ENCODE data around the gene C15orf39.

The C15orf39 gene

DNA sequence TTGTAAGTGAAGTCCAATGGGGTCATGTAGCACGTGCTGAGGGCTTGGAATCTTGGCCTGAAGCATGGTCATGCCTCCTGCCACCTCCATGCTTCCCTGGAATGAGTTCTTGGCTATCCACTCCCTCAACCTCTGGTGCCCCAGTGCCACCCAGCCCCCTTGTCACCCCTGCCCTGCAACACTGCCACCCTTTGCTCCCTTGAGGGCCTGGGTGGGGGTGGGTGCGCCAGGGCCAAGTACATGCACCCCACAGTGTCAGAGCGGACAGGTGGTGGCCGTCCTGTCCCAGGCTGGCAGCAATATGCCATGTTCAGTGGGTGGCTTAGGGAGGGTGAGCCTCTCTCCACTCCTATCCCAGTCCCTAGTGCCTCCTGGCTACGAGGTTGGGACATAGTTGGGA is 27.6 kb upstream of the C15orf39 start:
- DNase-seq, result no peak

DNA sequence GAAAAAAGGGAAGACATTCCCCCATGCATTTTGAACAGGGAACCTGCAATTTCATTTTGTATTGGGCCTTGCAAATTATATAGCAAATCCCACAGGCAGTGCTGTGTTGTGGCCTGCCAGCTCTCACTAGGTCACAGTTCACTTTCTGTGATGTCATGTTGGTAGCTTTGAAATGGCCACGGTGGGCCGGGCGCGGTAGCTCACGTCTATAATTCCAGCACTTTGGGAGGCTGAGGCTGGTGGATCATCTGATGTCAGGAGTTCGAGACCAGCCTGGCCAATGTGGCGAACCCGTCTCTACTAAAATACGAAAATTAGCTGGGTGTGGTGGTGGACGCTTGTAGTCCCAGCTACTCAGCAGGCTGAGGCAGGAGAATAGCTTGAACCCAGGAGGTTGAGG is 27.0 kb upstream of the C15orf39 start:
- DNase-seq, result no peak

DNA sequence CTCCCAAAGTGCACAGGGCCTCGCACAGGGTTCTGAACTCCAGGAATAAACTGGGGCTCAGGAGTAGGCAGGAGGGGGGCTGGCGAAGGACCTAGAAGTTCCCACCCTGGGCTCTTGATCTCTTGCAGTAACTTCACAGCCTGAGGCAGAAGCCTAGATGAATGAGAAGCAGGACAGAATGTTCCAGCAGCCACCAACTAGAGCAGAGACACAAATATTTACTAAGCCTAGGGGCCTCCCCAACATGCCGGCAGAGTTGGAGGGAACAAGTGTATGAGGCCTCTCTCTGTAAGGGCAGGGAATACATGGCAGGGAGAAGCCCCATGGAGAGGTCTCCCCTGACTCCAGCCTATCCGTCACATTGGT is 25.3 kb upstream of the C15orf39 start:
- DNase-seq, result no peak

DNA sequence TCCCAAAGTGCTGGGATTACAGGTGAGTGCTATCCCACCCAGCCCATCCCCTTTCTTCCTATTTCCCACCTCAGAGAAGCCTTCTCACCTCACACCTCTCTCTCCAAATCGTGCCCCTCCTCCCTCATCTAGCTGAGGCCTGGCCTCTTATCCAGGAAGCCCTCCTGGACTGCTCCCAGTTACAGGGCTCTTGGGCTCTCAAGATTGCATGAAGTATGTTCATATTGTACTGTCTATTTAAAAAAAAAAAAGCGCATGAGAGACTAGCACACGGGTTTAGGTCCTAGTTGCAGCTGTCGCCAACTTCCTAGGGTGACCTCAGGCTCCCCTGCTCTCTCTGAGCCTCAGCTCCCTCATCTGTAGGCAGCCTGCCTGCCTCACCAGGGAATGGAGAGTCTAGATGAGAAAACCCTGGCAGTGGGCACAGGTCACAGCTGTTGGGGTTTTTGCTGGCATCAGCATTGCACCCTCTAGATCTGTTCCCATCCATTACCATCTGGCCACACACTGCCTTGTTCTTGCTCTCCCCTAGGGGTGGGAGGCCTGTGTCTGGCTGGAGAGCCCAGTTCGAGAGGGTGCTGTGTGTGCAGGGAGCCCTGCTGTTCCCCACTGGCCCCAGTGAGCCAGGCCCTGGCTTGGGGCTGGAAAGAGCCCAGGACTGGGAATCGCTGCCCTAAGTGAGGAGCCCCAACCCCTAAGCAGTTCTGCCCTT is 24.2 kb upstream of the C15orf39 start:
- DNase-seq, result no peak

DNA sequence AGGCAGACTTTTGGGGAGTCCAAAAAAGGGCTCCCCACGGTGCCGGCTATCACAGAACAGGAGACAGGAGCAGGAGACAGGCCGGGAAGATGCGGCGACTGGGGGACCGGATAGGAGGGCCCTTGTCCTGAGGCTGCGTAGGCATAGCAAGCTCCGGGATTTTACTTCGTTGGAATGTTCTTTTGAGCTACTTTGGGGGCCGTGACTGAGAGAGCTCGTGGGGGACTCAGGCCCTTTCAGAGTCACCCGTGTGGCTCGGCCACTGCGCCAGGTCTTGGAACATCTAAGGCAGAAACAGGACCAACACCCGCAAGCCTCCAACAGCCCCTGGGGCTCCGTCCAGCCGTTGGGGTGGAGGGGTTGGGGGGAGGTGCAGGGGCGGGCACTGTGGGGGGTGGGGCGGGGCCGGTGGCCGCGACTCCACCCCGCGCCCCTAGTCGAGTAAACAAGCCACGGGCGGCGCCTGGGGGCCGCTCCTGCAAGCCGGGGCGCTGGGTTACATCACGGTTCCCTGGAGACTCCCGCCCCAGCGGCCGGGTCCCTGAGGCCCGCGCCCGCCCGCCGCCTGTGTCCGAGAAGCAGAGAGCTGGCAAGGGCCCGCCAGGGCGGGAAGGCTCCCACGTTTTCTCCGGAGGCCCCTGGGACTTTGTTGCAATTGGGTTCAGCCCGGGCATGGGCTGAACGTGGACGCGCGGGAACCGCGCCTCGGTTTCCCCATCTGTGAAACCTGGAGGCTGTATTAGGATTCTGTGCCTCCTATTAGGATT is 23.3 kb upstream of the C15orf39 start:
- DNase-seq, result no peak

DNA sequence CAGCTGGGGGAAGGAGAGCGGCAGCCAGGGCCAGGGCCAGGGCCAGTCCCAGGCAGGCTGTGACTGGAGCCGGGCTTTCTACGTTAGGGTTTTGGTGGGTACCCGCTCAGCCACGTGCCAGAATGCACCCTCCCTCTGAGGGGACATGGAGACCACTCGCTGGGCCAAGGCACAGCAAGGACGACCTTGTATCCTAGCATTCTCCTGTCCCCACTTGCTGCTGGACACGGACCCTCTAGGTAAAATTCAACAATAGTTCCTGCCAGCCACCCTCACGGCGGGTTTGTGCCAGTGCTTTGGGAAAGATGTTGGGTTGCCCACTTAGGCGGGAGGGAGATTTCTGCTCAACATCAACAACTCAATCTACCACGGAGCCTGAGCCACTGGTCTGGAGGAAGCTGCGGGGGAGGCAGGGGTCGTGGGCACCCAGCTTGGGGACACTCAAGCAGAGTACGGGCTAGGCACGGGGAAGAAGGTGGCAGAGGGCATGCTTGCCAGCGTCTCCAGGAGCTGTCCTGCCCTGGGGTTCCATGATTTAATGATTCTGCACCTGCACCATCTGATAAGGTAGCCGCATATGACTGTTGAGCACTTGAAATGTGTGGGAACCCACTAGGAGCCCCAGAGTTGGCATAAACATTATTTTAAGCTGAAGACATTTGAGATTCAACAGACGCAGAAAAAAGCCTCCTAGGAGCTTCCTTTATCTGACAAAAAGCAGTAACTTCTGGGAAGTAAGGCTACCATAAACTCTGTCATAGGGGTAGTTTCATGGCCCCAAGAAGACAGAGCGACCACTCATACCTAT is 22.5 kb upstream of the C15orf39 start:
- no peak for DNase-seq

DNA sequence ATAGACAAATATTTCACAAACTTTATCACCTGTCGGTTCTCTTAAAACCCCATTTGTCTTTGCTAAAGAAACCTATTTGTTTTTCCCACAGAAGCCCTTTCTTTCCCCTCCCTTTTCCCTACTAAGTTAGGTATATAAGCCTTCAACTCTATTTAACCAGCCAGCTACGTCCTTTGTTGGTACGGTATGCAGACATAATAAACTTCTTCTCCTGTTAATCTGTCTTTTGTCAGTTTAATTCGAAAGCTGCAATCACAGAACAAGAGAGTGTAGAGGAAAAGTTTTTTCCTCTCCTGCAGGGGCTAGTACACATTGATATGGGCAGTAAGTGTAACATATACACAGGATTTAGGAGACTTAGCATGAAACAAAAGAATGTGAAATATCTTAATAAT is 21.9 kb upstream of the C15orf39 start:
- DNase-seq, result no peak

DNA sequence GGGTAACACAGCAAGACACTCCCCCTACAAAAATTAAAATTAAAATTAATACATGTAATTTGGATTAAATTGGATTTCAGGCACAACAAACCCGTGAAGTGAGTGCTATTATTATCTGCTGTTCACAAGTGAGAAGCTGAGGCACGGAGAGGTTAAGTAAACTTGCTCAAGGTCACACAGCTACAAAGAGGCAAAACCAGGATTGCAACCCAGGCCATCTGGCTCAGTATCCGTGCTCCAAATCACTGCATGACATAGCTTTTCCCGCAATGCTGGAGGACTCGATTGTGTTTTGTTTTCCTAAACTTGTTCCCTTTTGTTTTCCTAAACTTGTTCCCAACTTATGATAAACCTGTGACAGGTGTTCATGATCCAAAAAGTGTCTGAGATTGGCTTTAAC is 19.9 kb upstream of the C15orf39 start:
- DNase-seq, result no peak

DNA sequence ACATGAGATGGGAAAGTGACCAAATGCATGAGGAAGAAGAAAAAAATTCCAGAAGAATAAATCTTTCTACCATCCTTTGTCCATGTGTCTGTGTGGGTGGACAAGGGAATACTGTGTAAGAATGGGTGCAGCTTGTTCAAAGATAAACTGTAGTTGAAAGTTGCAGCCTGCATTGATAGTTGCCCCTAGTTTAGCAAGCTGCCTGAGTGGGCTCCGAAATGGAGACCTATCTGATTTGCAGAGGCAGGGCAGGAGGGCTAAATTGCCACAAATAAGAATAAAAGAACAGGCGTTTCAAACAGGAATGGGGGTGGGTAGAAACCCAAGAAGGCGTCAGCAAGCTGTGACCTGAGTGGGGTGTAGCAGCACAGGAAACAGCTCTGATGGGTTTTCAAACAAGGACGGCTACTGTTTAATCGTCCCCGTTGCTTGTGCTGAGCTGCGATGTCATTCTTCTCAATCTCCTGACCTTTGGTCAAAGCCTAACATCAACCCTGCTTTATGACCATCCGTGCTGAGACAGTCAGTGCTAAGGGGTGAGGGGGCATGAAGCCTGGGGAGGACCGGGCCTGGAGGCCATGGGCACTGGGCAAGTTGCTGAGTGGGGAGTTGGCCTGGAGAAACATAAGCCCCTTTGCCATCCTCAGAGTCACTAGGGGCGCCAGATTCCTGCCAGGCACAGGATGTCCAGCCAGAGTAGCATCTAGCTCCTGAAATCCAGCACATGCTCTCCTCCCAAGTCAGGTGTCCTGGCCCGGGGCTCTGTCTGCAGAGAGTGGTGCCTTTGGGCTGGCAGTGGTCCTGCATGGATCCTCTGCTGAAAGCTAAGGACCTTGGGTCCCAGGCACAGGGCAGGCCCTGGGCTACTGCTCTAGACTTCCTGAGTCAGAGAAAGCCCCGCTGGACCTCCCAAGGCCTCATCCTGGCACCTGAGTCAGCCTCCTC is 19.2 kb upstream of the C15orf39 start:
- no peak for DNase-seq

DNA sequence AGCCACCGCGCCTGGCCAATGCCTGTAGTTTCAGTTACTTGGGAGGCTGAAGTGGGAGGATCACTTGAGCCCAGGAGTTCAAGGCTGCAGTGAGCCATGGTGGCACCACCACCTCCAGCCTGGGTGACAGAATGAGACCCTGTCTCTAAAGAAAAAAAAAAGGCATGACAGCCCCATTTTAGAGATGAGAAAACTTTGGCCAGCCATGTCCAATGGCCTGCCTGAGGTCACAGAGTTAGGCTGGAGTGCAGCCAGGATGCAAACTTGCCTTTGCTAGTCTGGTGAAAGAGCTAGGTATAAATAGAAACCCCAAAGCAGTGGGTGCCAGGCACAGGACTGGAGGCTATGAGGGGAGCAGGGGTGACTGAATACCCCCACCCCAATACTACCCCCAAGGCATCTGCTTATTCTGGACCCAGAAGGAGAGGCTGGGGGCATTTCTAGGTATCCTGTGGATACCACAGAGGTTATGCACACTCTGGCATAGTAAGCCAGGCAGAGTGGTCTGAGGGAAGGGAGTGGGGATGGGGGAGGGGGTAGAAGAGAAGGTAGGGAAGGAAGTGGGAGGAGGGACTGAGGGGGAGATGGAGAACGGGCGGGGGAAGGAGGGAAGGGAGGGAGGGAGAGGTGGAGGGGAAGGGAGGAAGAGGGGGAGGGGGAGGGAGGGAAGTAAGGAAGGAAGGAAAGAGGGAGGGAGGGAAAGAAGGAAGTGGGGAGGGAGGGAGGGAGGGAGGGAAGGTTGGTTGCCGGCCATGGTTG is 16.2 kb upstream of the C15orf39 start:
- no peak for DNase-seq

DNA sequence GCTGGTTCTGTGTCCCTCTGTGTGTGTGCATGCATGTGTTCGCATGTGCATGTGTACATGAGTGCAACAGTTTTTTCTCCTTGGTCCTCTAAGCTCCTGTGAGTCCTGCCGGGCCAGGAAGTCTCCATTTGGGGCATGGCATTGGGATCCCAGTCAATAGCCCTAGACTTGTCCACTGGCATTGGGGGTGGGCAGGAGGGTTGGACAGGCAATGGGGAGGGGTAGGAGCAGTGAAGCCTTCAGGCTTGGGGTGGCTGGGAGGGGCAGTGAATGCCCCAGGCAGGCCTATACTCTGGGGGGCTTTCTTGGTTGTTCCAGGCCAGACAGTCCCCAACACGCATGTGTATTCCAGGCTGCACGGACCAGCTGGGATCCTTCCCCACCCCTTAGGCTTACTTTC is 15.6 kb upstream of the C15orf39 start:
- DNase-seq, result no peak

DNA sequence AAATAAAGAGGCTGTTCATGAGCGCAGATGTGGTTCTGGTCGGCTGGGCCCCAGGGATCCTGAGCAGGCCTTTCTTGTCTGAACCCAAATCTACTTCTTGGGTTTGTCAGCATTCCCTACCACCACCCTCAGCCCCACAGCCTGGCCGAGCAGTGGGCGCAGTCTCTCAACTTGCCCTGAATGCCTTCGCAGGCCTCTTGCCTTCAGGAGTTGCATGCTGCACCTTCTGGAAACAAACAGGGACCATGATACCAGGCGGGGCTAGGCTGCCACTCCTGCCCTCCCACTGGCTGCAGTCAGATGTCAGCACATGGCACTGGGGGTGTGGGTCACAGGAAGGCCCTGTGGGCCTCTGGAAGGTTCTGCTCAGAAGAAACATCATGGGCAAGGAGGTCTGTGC is 13.2 kb upstream of the C15orf39 start:
- DNase-seq, result no peak

DNA sequence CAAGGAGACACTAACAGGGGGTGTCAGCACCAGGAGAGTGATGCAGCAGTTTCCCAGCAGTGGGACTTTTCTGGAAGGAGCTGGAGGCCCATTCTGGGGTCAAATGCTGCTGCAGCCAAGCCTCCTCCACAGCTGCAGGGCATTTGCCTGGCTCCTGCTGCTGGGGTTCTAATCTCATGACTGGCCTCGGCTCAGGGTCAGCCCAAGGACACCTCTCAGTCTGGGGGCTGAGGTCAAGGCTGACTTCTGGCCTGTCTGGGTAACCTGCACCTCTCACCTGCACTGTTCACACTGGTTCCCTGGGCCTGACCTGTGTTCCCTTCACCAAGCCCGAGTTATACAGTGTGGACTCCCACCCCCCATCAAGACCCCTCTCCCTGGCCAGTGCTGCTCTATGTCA is 10.4 kb upstream of the C15orf39 start:
- DNase-seq, result no peak

DNA sequence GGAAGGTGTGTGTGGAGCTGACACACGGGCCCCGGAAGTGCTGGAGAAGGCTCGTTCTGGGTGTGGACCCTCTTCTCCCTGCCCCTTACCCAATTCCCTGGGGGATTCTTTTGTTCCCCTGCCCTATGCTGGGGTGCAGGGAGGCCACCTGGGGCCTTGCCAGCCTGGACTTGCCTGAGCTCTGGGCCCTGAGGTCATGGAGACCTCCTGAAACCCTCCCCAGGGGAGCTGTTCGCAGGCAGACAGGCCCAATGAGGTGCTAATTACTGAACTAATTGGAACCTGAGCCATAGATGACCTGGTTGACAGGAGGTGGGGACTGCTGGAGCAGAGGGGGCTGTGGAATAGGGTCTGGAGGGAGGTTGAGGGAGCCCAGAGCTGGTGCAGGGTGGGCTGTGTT is 9.4 kb upstream of the C15orf39 start:
- peak; percentile 30 for DNase-seq

DNA sequence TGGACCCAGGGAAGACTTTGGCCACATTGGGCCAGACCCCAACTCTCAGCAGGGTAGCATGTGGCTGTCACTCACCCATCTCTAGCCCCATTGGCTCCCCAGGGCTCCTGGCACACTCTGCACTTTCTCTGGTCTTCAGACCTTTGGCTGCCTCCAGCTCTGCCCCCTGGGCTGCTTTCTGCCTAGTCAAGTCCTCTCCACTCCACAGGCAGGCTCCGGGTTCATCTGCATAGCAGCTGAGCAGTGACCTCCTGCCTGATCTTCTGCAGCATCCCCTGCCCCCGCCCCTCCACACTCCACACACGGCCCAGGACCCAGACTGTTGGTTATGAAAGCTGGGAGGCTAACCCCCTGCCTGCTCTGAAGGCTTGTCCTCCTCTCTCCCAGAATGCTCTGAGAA is 8.4 kb upstream of the C15orf39 start:
- no peak for DNase-seq

DNA sequence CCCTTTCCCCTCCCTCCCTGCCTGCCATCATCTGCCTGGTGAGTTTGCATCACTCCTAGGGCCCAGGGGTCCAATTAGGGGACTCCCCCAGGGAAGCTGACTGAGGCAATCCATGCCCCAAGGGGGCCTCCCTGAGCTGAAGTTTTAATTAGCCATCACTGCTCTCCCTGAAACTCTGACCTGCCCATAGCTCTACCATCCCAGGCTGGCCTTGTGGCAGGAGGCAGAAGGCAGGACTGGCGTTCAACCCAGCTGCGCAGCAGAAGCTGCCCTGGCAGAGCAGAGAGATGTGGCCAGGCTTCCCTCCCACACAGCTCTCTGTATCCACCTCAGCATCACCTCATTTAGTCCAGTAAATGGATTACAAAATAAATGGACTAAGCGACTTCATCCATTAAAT is 7.7 kb upstream of the C15orf39 start:
- no peak for DNase-seq

DNA sequence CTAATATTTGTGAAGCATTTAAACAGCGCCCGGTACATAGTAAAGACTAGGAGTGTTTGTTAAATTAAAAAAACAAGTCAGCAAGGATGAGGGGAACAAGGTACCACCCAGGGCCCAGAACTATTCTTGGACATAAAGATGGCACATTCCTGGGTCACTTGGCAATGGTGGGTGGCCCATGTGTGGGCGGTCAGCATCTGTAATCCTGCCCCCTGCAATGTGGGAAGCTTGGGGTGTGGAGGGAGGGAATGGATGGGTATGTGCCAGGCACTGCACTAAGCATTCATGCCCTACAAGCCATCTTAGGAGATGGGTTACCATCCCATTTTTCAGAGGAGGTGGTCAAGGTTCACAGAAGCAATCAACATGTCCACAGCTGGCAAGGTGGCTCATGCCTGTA is 7.3 kb upstream of the C15orf39 start:
- no peak for DNase-seq

DNA sequence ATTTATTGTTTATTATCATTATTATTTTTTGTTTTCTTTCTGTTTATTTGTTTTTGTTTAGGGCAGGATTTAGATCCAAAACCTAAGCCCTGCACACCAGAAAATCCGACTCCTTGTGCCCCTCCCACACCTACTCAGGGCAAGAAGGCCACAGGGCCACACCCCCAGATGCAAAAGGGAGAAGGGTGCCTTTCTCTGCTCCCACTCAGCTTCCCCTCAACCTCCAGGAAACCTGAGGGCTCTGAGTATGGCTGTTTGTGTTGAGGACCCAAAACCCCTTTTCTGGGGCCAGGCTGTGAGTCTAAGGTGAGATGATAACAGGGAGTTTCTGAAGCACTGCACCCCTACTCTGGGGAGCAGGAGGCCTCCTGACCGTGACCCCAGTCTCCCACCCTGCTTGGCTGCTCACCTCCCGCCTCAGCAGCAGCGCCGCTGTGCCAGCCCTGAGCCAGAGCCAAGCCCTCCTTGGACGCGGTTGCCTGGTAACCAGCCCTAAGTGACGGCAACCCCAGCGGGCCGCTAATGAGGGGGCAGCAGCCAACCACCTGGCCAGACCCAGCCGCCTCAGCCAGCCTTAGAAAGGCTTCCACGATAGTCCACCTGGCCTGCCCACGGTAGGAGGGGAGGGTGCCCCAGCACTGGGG is 6.4 kb upstream of the C15orf39 start:
- DNase-seq, result peak; percentile 81

DNA sequence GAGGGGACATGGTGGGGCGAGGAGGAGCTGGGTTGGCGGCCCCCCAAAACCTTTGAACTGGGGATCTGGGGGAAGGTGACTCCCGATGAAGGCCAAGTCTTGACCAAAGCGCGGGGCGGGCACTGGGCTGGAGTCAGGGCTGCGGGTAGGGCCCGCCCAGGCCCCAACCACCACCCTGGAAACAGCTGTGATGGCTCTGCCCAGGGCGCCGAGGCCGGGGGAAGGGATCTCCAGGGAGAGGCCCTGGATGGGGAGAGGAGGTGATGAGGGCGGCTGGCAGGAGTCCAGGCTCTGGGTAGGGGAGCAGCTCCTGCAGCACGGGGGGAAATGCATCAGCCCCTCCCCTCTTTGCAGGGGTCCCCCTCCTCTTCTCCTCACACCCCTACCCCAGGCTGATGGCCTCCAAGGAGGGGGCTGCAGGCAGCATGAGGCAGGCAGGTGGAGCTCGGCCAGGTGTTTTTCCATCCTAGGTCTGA is 5.9 kb upstream of the C15orf39 start:
- DNase-seq, result peak; percentile 60

DNA sequence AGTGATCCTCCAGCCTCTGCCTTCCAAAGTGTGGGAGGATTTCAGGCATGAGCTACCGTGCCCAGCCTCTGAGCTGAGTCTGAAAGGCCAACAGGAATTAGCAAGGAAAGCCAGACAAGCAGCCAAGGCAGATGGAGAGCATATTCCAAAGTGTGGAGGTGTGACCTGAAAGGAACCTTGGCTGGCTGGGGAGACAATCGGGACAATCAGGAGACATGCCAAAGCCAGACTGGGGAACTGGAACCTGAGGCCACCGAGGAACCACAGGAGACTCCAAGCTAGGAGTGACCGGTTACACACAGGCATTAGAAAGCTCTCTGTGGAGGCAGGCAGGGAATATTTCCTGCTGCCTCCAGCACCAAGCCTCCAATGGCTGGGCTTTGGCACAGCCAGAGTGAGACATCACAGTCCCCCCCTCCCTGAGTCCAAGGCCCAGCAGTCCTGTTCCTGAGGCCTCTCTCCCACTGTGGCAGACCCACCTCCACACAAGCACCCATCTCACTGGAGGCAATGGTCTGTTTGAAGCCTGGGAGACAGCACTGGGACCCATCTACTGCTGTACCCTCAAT is 4.5 kb upstream of the C15orf39 start:
- no peak for DNase-seq

All from NCI-H1105 treated with DMSO at 0.1 percent for 48 hours (cell line).